ENCODE data around the gene FOXL1. TPM values are rescaled to one million over a fixed set of nuclear protein-coding genes. Genes with fewer than 3 reads are reported as not detected.

The FOXL1 gene
- total RNA-seq, 1 donor from 2014 or later: 0.07 TPM

DNA sequence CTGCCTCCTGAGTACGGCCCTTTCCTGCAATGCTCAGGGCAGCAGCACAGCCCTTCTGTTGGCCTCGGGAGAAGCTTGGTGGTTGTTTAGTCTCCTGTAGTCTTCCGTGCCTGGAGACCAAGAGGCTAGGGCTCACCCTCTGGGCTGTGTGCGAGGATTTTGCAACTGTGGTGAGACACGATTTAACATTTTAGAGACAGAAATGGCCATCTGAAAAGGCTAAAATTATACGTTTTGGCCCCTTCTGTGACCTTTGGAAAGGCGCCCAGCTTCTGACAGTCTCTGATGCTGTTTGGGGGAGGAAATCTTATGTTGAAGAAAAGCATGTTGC, 33.1 kb downstream of the FOXL1 start:
- Mint-ChIP-seq H3K27me3 (ENCODE audit: insufficient read depth, low read depth) (peaks cover 5% of the 10 kb centered on the region), H3K36me3 (no peaks in the 10 kb centered on the region), H3K9me3 (no peaks in the 10 kb centered on the region), H3K4me1 (peaks cover 22% of the 10 kb centered on the region), H3K4me3 (no peak overlapping the region), H3K27ac (no peak overlapping the region)
- no peaks in the 10 kb centered on the region for H3K79me2 ChIP-seq (ENCODE audit: low read depth)
- no peaks in the 10 kb centered on the region for H3K27me3 ChIP-seq
- H3K4me3 ChIP-seq: no peak overlapping the region
- no peaks in the 10 kb centered on the region for H3K4me1 ChIP-seq
- no peaks in the 10 kb centered on the region for H3K9me3 ChIP-seq (ENCODE audit: low read depth)
- no peaks in the 10 kb centered on the region for H3F3A ChIP-seq (ENCODE audit: low read depth)
- no peaks in the 10 kb centered on the region for H4K20me1 ChIP-seq (ENCODE audit: low read depth)
- no peak for DNase-seq (ENCODE audit: low spot score)
- no peak overlapping the region for H3K9ac ChIP-seq
- TF ChIP-seq, protein P1, sequence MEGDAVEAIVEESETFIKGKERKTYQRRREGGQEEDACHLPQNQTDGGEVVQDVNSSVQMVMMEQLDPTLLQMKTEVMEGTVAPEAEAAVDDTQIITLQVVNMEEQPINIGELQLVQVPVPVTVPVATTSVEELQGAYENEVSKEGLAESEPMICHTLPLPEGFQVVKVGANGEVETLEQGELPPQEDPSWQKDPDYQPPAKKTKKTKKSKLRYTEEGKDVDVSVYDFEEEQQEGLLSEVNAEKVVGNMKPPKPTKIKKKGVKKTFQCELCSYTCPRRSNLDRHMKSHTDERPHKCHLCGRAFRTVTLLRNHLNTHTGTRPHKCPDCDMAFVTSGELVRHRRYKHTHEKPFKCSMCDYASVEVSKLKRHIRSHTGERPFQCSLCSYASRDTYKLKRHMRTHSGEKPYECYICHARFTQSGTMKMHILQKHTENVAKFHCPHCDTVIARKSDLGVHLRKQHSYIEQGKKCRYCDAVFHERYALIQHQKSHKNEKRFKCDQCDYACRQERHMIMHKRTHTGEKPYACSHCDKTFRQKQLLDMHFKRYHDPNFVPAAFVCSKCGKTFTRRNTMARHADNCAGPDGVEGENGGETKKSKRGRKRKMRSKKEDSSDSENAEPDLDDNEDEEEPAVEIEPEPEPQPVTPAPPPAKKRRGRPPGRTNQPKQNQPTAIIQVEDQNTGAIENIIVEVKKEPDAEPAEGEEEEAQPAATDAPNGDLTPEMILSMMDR (IDR thresholded peaks at IDR 0.05): no peak
- TF ChIP-seq EZH2phosphoT487 (IDR thresholded peaks at IDR 0.05) (no peak), EZH2 (IDR thresholded peaks at IDR 0.05) (no peak)
- no peak overlapping the region for H2AFZ ChIP-seq (replicated peaks)
- H3K4me2 ChIP-seq: no peak overlapping the region
- H3K36me3 ChIP-seq: no peaks in the 10 kb centered on the region
- no peak overlapping the region for H3K27ac ChIP-seq

GRCh38 chr16:86611941-86612340, 33.6 kb downstream of the FOXL1 start:
- H3K27ac Mint-ChIP-seq: no peak overlapping the region
- H3K4me2 ChIP-seq: no peak overlapping the region
- DNase-seq (ENCODE audit: low spot score): no peak

DNA sequence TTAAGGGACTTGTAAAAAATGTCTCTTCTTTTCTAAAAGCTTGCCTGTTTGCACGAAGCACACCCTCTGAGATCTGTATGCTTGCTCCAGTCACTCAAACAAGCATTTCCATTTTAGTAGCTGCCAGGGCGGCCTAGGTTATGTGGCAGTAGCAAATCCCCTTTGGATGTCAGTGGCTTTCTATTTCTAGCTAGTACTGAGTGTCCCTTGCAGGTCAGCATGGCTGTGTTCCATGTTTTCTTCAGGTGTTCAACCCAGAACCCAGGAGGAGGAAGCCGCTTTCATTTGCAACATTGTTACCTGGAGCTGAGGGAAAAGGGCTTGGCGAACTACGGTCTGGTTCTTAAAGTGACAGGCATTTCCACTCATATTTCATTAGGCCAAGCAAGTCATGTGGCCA, 36.4 kb downstream of the FOXL1 start:
- DNase-seq (ENCODE audit: low spot score): no peak
- Mint-ChIP-seq H3K4me1 (peaks cover 22% of the 10 kb centered on the region), H3K27me3 (ENCODE audit: insufficient read depth, low read depth) (peaks cover 5% of the 10 kb centered on the region), H3K36me3 (no peaks in the 10 kb centered on the region), H3K27ac (peak overlapping the region; percentile 42), H3K9me3 (no peaks in the 10 kb centered on the region), H3K4me3 (no peak overlapping the region)
- Histone ChIP-seq H3F3A (ENCODE audit: low read depth) (no peaks in the 10 kb centered on the region), H3K9me3 (ENCODE audit: low read depth) (no peaks in the 10 kb centered on the region), H3K36me3 (no peaks in the 10 kb centered on the region), H3K27ac (no peak overlapping the region), H4K20me1 (ENCODE audit: low read depth) (no peaks in the 10 kb centered on the region), H3K27me3 (no peaks in the 10 kb centered on the region), H3K9ac (no peak overlapping the region), H3K4me1 (no peaks in the 10 kb centered on the region), H3K79me2 (ENCODE audit: low read depth) (no peaks in the 10 kb centered on the region), H3K4me2 (no peak overlapping the region), H2AFZ (replicated peaks) (no peak overlapping the region), H3K4me3 (no peak overlapping the region)
- TF ChIP-seq EZH2 (IDR thresholded peaks at IDR 0.05): no peak
- TF ChIP-seq, protein P1 (IDR thresholded peaks at IDR 0.05): no peak
- no peak for TF ChIP-seq EZH2phosphoT487 (IDR thresholded peaks at IDR 0.05)

More at GRCh38 chr16:86611941-86612340, 33.6 kb downstream of the FOXL1 start:
- Histone ChIP-seq H2AFZ (replicated peaks) (no peak overlapping the region), H3K4me3 (no peak overlapping the region), H3K4me1 (no peaks in the 10 kb centered on the region), H3K27me3 (no peaks in the 10 kb centered on the region), H4K20me1 (ENCODE audit: low read depth) (no peaks in the 10 kb centered on the region), H3F3A (ENCODE audit: low read depth) (no peaks in the 10 kb centered on the region), H3K36me3 (no peaks in the 10 kb centered on the region), H3K79me2 (ENCODE audit: low read depth) (no peaks in the 10 kb centered on the region), H3K9ac (no peak overlapping the region), H3K9me3 (ENCODE audit: low read depth) (no peaks in the 10 kb centered on the region), H3K27ac (no peak overlapping the region)
- H3K36me3 Mint-ChIP-seq: no peaks in the 10 kb centered on the region
- no peak overlapping the region for H3K4me3 Mint-ChIP-seq
- H3K4me1 Mint-ChIP-seq: peaks cover 22% of the 10 kb centered on the region
- TF ChIP-seq EZH2phosphoT487 (IDR thresholded peaks at IDR 0.05) (no peak), EZH2 (IDR thresholded peaks at IDR 0.05) (no peak)
- TF ChIP-seq, protein P1 (IDR thresholded peaks at IDR 0.05): no peak
- H3K9me3 Mint-ChIP-seq: no peaks in the 10 kb centered on the region
- peaks cover 5% of the 10 kb centered on the region for H3K27me3 Mint-ChIP-seq (ENCODE audit: insufficient read depth, low read depth)

Measured in neural progenitor cell (in vitro differentiated cells).